Sigmoid colon (tissue), 4 donors: ENCODE measurements around the gene CMSS1.

Experiments used
- EP300 ChIP-seq, 4 donors: sonication (generic); formaldehyde crosslinking; IDR thresholded peaks; one replicate each; pipeline ENCODE4 v1.6.1; 2017; ENCODE audit warnings: antibody characterized with exemption in 4 of 4
- POLR2A ChIP-seq, 2 donors: fragments of 450-650 bp; IDR thresholded peaks; one replicate each; pipeline ENCODE4 v1.6.1; 2016; ENCODE audit warnings: antibody characterized with exemption in 2 of 2, mild to moderate bottlenecking in 2 of 2, moderate library complexity in 2 of 2
- POLR2AphosphoS5 ChIP-seq, 4 donors: sonication (generic); formaldehyde crosslinking; IDR thresholded peaks; one replicate each; pipeline ENCODE4 v1.6.1; 2017; ENCODE audit warnings: antibody characterized with exemption in 4 of 4
- TF ChIP-seq, protein P1 (sequence below), 4 experiments: fragments of 450-650 bp in 3 of 4; fragments of 200-600 bp in 1 of 4; IDR thresholded peaks; one replicate each; pipeline ENCODE4 v1.5.1; 2016 to 2019; ENCODE audit warnings: antibody characterized with exemption in 4 of 4, mild to moderate bottlenecking in 3 of 4, moderate library complexity in 2 of 4

DNA sequence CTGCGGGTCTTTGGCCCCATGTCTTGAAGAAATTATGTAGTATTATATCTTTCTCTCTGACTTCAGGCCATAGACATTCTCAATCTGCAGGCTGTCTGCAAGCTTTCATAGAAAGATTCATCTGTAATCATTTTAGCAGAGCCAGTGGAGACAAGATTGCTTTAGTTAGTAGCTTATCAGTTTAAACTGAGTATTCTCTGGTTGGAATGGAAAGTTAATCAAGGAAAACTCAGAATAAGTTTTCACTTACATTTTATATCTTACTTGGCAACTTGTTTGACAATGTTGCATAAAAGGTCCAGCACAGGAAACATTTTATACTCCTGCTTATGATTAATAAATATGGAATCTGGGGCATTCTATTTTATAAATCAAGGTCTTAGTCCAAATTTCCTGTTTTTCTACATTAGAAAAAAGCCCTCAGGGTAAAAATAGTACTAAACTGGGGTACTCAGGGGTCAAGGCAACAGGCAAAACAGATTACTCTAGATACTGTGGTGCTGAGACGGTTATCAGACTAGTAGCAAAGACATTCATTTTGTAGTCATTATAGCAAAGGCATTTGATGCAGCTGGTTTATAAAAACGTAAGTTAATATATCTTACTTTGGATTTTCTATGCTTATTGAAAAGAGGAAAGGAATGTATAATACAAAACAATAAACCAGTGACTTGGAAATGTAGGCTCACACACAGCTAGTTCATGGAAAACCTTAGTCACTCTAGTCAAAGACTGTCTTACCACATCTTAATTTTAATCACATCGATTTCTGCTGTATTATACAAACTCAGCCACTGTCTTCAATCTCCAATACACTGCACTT lies 341.9 kb downstream of the CMSS1 start:
- TF ChIP-seq, protein P1, sequence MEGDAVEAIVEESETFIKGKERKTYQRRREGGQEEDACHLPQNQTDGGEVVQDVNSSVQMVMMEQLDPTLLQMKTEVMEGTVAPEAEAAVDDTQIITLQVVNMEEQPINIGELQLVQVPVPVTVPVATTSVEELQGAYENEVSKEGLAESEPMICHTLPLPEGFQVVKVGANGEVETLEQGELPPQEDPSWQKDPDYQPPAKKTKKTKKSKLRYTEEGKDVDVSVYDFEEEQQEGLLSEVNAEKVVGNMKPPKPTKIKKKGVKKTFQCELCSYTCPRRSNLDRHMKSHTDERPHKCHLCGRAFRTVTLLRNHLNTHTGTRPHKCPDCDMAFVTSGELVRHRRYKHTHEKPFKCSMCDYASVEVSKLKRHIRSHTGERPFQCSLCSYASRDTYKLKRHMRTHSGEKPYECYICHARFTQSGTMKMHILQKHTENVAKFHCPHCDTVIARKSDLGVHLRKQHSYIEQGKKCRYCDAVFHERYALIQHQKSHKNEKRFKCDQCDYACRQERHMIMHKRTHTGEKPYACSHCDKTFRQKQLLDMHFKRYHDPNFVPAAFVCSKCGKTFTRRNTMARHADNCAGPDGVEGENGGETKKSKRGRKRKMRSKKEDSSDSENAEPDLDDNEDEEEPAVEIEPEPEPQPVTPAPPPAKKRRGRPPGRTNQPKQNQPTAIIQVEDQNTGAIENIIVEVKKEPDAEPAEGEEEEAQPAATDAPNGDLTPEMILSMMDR (IDR thresholded peaks at IDR 0.05): no peak
- TF ChIP-seq EP300 (IDR thresholded peaks at IDR 0.05) (no peak), POLR2A (IDR thresholded peaks at IDR 0.05) (no peak), POLR2AphosphoS5 (IDR thresholded peaks at IDR 0.05) (no peak)
